ENCODE results near the gene SPAG6. TPM values are rescaled to one million over a fixed set of nuclear protein-coding genes. Genes with fewer than 3 reads are reported as not detected.
"Not testable (repeated sequence)": the region's sequence is repeated elsewhere in the genome, so short reads cannot be mapped to it uniquely, and the experiment has no call there.

The SPAG6 gene
- not detected for total RNA-seq

DNA sequence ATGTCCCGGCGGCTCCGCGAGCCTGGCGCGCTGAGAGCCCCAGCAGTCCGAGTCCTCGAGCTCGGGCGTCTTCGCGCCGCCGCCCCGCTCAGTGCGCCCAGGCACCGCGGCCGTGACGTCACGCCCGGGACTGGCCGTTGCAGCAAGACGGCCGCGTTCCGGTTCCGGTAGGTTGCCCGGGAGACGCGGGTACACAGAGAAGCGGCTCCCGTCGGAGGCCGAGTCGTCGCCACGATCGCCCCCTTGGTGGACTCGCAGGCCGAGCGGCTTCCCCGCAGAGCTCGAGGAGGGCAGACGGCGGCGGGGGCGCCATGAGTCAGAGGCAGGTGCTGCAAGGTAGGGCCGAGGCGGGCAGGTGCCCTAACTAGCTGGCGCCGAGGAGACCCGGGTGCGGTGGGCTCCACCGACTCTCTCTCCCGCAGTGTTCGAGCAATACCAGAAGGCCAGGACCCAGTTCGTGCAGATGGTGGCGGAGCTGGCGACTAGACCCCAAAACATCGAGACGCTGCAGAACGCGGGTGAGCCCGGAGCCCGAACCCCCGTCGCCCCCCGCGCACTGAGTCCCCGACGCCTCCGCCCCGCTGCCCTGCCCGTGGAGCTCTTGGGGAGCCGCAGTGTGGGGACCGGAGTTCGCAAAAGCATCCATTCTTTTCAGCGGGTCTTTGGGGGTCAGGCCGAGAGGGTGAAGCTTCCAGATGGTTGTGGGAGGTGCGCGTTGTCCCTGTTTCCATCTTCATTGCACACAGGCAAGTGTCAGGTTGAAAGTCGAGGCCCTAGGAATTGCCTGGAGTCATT is at the start of gene SPAG6:
Gene SPAG6, plus strand, starts transcription at position 196 of the 795 bp plus-strand sequence. Its CDS starts 116 bp downstream, at position 312.
- no peak for DNase-seq

DNA sequence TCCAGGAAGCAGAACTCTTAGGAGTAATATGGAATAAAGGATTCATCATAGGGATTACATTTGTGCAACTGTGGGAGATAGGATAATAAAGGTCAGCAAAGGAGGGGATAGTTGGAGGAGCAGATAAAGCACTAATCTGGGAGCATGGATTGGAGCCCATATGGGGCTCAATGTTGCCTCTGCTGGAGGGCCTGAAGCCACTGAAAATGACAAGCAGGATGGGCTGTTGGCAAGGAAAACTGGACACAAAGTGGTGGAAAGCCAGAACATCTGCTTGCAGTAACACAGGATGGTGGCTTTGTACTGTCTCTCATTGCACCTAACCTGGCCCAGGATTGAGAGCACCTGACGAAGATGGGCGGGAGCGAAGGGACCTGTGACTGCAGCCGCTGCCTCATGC is 44.1 kb upstream of the SPAG6 start:
- DNase-seq = no peak

DNA sequence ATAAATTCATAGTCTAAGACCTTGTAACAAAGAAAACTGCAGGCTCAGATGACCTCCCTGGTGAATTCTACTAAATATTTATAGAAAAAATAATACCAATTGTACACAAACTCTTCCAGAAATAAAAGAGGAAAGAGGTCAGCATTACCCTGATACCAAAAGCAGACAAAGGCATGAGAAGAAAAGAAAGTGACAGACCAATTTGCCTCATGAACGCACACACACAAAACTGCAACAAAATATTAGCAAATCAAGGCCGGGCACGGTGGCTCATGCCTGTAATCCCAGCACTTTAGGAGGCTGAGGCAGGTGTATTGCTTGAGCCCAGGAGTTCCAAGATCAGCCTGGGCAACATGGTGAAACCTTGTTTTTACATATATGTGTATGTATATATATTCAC is 41.8 kb upstream of the SPAG6 start:
- DNase-seq = no peak

DNA sequence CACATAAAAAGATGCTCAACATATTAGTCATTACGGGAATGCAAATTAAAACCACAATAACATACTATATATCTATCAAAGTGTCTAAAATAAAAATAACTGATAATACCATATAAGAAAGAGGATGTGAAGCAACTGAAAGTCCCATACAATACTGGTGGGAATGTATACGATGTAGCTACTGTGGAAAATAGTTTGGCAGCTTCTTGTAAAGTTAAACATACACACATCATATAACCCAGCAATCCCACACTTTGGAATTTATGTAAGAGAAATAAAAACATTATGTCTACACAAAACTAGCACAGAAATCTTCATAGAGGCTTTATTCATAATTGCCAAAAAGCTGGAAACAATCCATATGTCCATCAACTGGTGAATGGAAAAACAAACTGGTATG is 39.6 kb upstream of the SPAG6 start:
- DNase-seq = no peak

DNA sequence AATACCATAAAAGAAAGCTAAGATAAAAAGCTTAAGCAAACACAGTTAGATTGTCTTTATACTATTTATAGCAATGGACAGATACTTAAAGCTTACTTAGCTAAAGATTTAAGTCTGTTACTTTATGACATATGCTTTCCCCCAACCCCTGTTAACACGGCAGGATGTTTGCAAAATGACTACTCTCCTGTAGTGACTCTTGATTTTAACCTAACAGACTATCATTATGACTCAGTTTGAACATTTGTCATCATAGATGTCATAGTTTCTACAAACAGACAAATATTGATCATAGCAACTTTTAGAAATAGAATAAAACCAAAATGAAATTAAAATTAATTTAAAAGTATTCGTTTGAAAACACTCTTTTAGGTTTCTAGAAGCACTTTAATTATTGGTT is 36.9 kb upstream of the SPAG6 start:
- no peak for DNase-seq

DNA sequence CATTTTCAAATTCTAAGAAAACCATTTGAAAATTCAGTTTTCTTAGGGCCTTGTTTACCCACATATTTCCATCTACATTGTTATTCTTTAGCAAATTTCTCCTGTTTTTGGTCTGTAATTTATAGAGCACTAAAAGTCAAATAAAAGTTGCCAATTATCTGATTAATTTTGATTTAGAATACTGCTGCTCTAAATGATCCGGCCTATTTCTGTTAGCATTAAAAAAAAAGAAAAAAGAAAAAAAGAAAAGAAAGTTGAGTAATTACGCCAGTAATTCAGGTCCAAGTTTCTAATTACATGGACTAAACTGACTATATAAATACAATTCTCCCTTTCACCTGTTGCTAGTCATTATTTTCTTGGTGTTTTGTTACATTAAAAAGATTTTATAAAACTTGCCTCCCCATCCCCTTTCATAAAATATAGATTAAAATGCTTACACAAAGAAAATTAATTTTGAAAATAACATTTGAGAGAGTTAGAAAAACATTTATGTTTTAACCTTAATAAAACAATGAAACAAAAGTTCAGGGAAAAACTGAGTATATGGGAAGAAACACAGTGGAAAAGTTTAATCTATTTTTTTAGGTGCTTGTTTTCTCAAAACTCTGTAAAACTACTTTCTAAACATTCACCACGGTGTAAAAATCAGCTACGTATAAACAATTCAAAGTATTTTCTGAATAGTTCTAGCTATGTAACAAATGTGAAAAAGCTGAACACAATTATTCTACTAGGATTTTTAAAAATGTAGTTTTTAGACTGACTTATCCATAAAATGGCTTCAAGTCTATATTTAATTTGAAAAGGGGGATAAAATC is 35.9 kb upstream of the SPAG6 start:
- no peak for DNase-seq

DNA sequence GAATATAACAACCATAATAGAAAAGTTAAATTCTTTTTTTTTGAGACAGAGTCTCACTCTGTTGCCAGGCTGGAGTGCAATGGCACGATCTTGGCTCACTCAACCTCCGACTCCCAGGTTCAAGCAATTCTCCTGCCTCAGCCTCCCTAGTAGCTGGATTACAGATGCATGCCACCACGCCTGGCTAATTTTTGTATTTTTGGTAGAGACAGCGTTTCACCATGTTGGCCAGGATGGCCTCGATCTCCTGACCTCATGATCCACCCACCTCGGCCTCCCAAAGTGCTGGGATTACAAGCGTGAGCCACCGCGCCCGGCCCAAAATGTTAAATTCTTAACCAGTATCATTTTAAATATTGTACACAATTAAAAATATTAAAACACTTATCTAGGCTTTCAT is 35.3 kb upstream of the SPAG6 start:
- not testable (repeated sequence) for DNase-seq

DNA sequence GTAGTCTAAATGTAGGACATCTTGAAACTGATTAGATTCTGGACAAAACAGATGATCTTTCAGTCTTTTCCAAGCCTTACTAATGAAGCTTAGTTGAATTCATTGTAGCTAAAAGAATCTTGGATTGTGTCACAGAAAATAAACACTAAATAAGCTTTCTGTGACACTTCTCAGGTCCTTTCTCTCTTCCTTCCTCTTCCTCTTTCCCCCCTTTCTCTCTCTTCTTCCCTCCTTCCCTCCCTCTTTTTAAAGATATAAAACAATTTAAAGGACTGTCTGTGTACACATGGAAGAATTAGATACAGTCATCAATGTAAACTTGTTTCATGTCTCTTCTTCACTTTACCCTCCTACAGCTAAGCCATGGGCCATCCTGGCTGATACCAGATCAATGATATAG is 34.4 kb upstream of the SPAG6 start:
- DNase-seq = no peak

DNA sequence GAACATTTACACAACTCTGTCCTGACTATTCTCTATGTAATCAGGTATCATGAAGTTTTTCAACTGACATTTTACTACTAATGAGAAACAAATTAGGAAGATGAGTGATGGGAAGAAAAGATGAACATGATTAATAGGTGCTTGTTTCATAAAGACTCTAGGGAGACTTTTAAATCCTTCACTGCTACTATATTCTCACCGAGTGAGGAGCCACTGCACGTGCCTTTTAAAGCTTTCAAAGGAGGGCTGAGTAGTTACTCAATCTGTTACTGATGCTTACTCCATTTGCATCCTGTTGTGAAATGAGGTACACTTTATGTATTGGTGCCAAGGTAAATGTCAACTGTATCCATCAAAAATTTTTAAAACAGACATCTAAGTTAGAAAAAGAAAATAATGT is 30.4 kb upstream of the SPAG6 start:
- DNase-seq = no peak

DNA sequence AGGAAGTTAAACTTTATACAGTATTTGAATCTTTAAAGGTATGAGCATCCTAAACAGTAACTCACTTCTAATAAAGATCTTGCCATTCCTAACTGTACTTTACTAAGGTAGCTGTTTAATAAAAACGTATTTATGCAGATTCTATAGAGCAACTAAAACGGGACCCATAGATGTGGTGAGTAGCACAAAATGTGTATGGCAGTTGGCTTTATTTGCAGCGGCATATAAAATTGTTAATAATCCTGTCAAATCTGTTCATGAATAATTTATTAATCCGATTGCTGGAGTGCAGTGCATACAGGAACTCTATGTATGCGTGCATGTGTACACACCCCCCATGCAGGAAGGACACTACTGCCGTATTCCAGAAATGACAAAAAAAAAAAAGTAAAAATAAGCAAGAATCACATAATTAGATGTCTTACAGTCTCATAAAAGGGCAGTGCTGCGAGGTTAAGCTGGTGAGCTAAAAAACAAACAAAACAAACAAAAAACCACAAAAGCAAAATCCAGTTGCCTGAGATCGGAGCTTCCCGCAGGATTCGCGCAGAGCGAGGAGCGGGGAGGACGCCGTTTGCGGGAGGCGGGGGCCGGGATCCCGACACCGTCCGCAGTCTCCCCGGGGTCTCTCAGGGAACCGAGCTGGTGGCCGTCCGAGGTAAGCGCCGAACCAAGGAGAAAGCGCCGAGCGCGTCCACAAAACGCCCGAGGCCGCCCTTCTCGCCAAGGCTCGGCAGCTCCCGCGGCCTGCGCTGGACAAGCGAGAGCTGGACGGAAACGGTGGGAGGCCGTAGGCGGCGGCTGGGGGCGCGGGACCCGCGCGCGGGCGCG is 29.6 kb upstream of the SPAG6 start:
- peak; percentile 51 for DNase-seq

DNA sequence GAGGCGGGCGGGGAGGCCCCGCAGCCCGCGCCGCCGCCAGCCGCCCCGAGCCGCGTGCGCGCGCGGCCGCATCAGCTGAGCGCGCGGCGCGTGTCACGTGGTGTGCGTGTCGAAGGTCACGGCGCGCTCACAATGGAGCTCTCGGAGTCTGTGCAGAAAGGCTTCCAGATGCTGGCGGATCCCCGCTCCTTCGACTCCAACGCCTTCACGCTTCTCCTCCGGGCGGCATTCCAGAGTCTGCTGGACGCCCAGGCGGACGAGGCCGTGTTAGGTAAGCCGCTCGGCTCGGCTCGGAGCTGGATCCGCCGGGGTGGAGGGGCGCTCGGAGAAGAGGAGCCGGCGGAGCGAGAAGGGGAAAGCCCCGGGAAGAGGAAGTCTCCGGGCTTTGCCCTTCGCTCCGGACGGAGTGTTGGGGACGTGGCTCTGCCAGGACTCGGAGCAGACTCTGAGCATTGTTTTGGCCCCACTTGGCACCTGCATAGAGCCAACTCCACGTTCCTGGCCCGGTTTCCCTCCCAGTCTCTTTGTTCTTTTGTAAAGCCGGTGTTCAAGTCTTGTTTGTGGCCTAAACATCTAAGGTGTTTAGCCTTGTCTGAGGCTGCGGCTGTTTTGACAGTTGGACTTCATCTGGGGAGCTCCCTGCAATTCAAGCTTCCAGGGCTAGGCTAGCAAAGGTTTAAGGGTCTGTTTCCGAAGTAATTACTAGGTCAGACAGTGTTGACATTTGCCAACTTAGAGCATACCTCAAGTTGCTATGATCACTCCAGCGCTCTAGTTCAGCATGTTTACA is 28.8 kb upstream of the SPAG6 start, which contains the start of gene COMMD3:
Gene COMMD3, plus strand, starts transcription at position 103 of the 790 bp plus-strand sequence. Its CDS starts 30 bp downstream, at position 133.
- DNase-seq = peak; percentile 89

DNA sequence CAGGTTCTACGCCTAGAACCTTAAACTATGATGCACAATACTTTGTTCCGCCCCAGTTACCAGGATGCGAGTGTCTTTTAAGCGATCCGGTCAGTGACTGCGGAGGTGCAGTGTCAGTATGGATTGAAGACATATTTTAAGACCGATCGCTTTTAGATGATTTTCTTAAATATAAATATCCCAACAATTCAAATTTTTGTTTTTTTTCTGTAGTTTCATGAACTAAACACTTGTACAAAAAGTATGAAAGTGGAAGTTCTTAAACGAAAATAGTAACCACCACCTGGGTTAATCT is 28.3 kb upstream of the SPAG6 start:
- DNase-seq = no peak

DNA sequence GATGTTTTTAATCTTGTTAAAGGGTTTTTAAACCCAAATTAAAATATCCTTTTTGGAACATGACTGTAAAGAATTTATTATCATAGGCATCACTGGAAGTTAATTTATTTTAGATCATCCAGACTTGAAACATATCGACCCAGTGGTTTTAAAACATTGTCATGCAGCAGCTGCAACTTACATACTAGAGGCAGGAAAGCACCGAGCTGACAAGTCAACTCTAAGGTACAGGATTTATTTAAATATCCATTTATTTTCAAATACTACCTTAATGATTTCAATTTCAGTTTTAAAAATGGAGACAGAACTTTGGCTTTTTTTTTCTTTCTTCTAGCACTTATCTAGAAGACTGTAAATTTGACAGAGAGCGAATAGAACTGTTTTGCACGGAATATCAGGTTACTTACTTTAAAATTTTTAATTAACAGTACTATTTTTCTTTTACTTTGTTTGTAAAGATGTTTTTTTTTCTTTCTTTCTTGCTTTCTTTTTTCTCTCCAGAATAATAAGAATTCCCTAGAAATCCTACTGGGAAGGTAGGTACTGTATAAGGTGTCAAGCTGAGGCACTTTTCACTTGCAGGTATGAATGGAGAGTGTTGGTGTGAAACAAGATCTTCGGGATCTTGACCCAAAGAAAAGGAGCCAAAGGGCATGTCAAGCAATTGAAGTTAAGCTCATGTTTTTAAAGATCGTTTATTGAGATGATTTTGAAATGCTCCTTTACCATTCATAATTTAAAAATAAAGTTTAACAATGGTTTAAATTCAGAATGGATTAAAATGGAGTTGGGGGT is 27.3 kb upstream of the SPAG6 start:
- DNase-seq = no peak

DNA sequence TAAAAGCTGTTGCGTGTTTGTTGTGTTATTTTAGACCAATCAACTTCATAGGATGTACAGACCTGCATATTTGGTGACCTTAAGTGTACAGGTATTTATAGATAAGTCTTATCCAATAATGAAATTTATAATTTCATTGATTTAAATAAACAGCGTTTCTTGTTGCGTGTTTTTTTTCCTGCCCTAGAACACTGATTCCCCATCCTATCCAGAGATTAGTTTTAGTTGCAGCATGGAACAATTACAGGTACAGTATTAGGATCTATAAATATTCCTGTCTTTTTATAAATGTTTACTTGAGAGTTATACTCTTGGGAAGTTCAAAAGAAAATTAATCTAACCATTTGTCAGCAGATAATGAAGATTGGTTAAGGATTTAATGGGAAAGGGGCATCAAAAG is 26.5 kb upstream of the SPAG6 start:
- no peak for DNase-seq

DNA sequence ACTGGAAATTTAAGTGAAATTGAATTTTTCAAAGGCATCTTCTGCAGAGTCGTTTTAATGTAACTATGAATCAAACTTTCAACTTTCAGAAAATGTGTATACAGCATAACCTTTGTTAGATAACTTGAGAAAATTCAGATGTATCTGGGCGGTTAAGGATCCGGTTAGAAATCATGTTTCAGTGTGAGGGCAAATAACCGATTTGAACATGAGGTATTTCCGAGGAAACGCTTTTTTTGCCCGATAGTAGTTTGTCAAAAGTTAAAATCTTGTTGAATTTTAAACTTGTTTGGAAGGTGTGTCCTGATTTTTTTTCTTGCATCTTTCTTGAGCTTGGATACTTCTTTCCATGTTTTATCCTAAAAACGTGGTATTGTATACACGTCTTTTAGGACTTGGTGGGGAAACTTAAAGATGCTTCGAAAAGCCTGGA is 25.7 kb upstream of the SPAG6 start:
- peak; percentile 16 for DNase-seq

DNA sequence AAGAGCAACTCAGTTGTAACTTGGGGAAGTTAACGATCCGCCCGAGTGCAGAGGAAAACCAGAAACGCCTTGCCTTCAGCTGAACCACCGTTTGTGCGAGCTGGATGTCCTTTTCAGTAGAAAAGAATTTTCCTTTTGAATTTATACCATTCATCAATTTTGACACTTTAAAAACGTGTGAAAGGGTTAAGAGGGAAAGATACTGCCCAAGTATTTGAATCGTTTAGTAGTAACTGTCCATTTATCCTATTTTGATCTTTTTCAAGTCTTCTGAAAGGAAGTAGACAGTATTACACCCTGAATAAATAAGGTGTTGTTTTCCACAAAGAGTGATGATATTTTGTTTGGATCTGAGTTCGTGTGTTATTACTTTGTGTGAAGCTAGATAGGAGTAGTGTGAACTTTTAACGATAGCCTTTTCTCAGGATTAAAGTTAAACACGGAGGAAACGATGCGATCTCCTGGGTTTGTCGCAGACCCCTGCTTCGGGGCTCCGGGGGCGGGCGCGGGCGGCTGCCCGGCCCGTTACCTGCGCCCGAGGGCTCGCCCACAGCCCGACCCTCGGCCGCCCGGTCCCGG is 25.2 kb upstream of the SPAG6 start:
- DNase-seq = peak; percentile 20

DNA sequence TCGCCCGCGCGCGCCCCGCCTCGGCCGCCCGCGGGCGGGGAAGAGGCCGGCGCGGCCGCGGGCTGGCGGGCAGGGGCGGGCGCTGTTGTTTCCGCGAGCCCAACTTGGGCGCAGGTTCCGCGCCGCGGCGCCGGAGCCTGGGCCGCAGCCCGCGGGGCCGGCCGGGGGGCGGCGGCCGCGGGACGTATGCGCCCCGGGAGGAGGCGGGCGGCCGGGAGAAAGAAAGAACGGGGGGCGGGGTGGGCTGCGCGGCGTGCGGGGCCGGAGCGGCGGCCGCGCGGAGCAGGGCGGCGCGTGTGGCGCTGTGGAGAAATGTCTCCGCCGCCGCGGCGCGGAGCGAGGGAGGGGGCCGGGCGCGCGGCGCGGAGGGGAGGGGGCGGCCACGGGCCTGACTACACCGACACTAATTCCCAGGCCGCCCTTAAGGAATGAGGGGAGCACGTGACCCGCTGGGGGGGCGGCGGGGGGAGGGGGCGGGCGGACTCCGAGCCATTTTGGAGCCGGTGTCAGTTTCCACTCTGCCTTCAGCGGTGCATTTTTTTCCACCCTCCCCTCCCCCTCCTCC is 24.6 kb upstream of the SPAG6 start, which contains the start of gene BMI1:
Gene BMI1, plus strand, starts transcription at position 509 of the 565 bp plus-strand sequence. CDS start 5,351 bp downstream, outside the sequence.
- peak; percentile 89 for DNase-seq

DNA sequence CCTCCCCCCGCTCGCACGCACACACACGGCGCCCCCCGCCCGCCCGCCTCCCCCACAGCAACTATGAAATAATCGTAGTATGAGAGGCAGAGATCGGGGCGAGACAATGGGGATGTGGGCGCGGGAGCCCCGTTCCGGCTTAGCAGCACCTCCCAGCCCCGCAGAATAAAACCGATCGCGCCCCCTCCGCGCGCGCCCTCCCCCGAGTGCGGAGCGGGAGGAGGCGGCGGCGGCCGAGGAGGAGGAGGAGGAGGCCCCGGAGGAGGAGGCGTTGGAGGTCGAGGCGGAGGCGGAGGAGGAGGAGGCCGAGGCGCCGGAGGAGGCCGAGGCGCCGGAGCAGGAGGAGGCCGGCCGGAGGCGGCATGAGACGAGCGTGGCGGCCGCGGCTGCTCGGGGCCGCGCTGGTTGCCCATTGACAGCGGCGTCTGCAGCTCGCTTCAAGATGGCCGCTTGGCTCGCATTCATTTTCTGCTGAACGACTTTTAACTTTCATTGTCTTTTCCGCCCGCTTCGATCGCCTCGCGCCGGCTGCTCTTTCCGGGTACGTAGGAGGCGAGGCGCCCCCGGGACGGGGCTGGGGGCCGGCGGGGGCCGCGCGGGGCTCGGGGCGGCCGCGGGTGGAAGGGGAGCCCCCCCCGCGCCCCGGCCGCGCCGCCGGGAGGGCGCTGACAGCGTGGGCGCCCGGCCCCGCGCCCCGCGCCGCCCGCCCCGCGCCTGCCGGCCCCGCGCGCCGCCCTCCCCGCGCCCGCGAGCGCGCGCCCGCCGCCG is 24.0 kb upstream of the SPAG6 start:
- peak; percentile 74 for DNase-seq

DNA sequence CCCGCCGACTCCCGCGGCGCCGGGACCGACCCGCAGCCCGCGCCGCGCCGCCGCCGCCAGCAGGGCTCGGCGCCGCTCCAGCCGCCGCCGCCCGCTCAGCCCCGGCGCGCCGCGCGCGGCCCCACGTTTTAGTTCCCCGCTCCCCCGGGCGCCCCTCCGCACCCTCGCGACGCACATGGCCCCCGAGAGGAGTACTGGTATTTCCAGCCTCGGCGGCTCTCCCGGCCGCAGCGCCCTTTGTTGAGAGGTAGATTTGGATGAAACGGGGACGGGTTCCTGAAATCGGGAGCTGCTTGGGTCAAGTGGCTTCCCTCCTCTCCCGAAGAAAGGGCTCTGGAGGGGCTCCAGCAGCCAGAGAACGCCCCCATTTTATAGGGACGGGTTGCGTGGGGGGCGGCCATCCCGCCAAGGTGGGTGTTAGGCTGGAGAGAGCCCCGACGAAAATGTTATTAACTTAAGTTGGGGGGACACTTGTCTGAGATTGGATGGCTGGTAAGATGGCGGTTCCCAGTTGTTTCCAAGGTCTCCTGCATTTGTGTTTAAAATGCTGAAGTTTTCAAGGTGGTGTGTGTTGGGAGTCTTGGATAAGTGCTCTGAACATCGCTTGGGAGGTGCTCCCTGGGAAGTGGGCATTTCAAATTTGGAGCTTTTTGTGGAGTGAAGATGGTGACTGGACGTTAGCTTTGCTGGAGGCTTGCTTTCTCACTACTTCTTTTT is 23.2 kb upstream of the SPAG6 start:
- no peak for DNase-seq

Measured in skin of body (tissue), 2 donors.